GM12891 (cell line): Measurements from ENCODE around the gene LRRC75A.

ENCODE experiments used
- DNase-seq: peaks from one replicate; pipeline ENCODE4 v3.0.0; 2011; ENCODE audit warnings: low spot score; ENCODE audit not compliant: insufficient read length
- FAIRE-seq: peaks from 2 replicates; lab custom pipeline; 2011; peaks lifted over from hg19 to GRCh38; lab: Jason Lieb, UNC
- PAX5 ChIP-seq: IDR thresholded peaks from 2 replicates; pipeline ENCODE4 v1.6.1; 2011; ENCODE audit warnings: low read length, moderate library complexity, mild to moderate bottlenecking; ENCODE audit not compliant: insufficient read depth, severe bottlenecking
- POLR2A ChIP-seq: IDR thresholded peaks from 2 replicates; pipeline ENCODE4 v1.6.1; 2011; ENCODE audit warnings: low read depth, low read length, control low read depth
- POLR2AphosphoS5 ChIP-seq: IDR thresholded peaks from 2 replicates; pipeline ENCODE4 v1.6.1; 2011; ENCODE audit warnings: low read depth, low read length, control low read depth
- POU2F2 ChIP-seq: IDR thresholded peaks from 2 replicates; pipeline ENCODE4 v1.6.1; 2011; ENCODE audit warnings: low read depth, mild to moderate bottlenecking, control low read depth, low read length, moderate library complexity
- SPI1 ChIP-seq: IDR thresholded peaks from 2 replicates; pipeline ENCODE4 v1.6.1; 2011; ENCODE audit warnings: low read depth, low read length, control low read depth
- TAF1 ChIP-seq: IDR thresholded peaks from 2 replicates; pipeline ENCODE4 v1.6.1; 2011; ENCODE audit warnings: low read depth, low read length, control low read depth

LRRC75A gene

GRCh38 chr17:16495561-16495960 is 3.6 kb upstream of the LRRC75A start:
- TF ChIP-seq POLR2AphosphoS5 (no peak), POLR2A (no peak), SPI1 (no peak), PAX5 (no peak), POU2F2 (no peak), TAF1 (no peak)
- FAIRE-seq (no peak), DNase-seq (no peak)

GRCh38 chr17:16494059-16494458 is 2.1 kb upstream of the LRRC75A start:
- TF ChIP-seq SPI1 (no peak), POLR2AphosphoS5 (no peak), POU2F2 (no peak), TAF1 (no peak), POLR2A (no peak), PAX5 (no peak)
- DNase-seq: no peak
- FAIRE-seq: no peak

GRCh38 chr17:16493531-16494046 is 1.6 kb upstream of the LRRC75A start:
- TF ChIP-seq POLR2AphosphoS5: no peak
- TF ChIP-seq PAX5: no peak
- no peak for TF ChIP-seq POU2F2
- TF ChIP-seq POLR2A: no peak
- TF ChIP-seq TAF1: no peak
- no peak for TF ChIP-seq SPI1
- no peak for FAIRE-seq
- DNase-seq: no peak

GRCh38 chr17:16492613-16493530 is 879 bp upstream of the LRRC75A start:
- DNase-seq (no peak), FAIRE-seq (no peak)
- TF ChIP-seq POLR2AphosphoS5: no peak
- TF ChIP-seq SPI1: no peak
- TF ChIP-seq PAX5: no peak
- no peak for TF ChIP-seq POU2F2
- TF ChIP-seq TAF1: no peak
- no peak for TF ChIP-seq POLR2A

- DNase-seq (no peak), FAIRE-seq (no peak)
- TF ChIP-seq SPI1 (no peak), POU2F2 (no peak), POLR2AphosphoS5 (no peak), POLR2A (no peak), TAF1 (no peak)
Measured at GRCh38 chr17:16491131-16491702, 776 bp downstream of the LRRC75A start.

- DNase-seq (no peak), FAIRE-seq (no peak)
- TF ChIP-seq PAX5 (no peak), SPI1 (no peak), TAF1 (no peak), POU2F2 (no peak), POLR2AphosphoS5 (no peak), POLR2A (no peak)
Measured at GRCh38 chr17:16489431-16489830, 2.6 kb downstream of the LRRC75A start.

- no peak for FAIRE-seq
Measured at GRCh38 chr17:16488968-16489337, 3.0 kb downstream of the LRRC75A start.

GRCh38 chr17:16488186-16488967 is 3.6 kb downstream of the LRRC75A start:
- FAIRE-seq: no peak
- TF ChIP-seq POLR2A (no peak), POLR2AphosphoS5 (no peak), SPI1 (no peak), TAF1 (no peak), POU2F2 (no peak), PAX5 (no peak)

More at GRCh38 chr17:16488968-16489337, 3.0 kb downstream of the LRRC75A start:
- DNase-seq: no peak
- no peak for TF ChIP-seq TAF1
- TF ChIP-seq POU2F2: no peak
- TF ChIP-seq PAX5: no peak
- TF ChIP-seq POLR2A: no peak
- no peak for TF ChIP-seq SPI1
- no peak for TF ChIP-seq POLR2AphosphoS5

GRCh38 chr17:16486373-16487250 is 5.4 kb downstream of the LRRC75A start:
- TF ChIP-seq TAF1 (no peak), POU2F2 (no peak), SPI1 (no peak), PAX5 (no peak), POLR2A (no peak)
- DNase-seq (no peak), FAIRE-seq (no peak)

More at GRCh38 chr17:16488186-16488967, 3.6 kb downstream of the LRRC75A start:
- DNase-seq: no peak
